Glutamatergic neuron (in vitro differentiated cells): ENCODE measurements around the gene PRPSAP2. TPM values are rescaled to one million over a fixed set of nuclear protein-coding genes. Genes with fewer than 3 reads are reported as not detected.
A peak's percentile ranks its signal among the peaks of the same experiment; 100 is the strongest.
"Not testable (repeated sequence)": the region's sequence is repeated elsewhere in the genome, so short reads cannot be mapped to it uniquely, and the experiment has no call there.

Experiments
- DNase-seq: peaks from one replicate; pipeline ENCODE4 v3.0.0; 2022
- H3K27ac Mint-ChIP-seq: one replicate; pipeline ENCODE4 v1.8.0; 2020; ENCODE audit warnings: mild to moderate bottlenecking, mixed read lengths, inconsistent platforms; ENCODE audit not compliant: unreplicated experiment
- H3K27me3 Mint-ChIP-seq: one replicate; pipeline ENCODE4 v1.8.0; 2020; ENCODE audit warnings: mild to moderate bottlenecking, moderate library complexity, mixed read lengths, inconsistent platforms; ENCODE audit not compliant: unreplicated experiment
- H3K36me3 Mint-ChIP-seq: one replicate; pipeline ENCODE4 v1.8.0; 2020; ENCODE audit warnings: mild to moderate bottlenecking, mixed read lengths, inconsistent platforms; ENCODE audit not compliant: unreplicated experiment
- H3K4me1 Mint-ChIP-seq: one replicate; pipeline ENCODE4 v1.8.0; 2020; ENCODE audit warnings: mild to moderate bottlenecking, low read depth, mixed read lengths, inconsistent platforms; ENCODE audit not compliant: unreplicated experiment
- H3K4me3 Mint-ChIP-seq: one replicate; pipeline ENCODE4 v1.8.0; 2020; ENCODE audit warnings: mild to moderate bottlenecking, mixed read lengths, inconsistent platforms; ENCODE audit not compliant: unreplicated experiment
- H3K9me3 Mint-ChIP-seq: one replicate; pipeline ENCODE4 v1.8.0; 2020; ENCODE audit warnings: mild to moderate bottlenecking, moderate library complexity, mixed read lengths, inconsistent platforms; ENCODE audit not compliant: unreplicated experiment
- CTCF ChIP-seq: fragments of 200-600 bp; sonication (generic); IDR thresholded peaks from one replicate; pipeline ENCODE4 v1.5.0; 2021; ENCODE audit not compliant: partially characterized antibody, unreplicated experiment
- total RNA-seq: library from RNA; stranded (reverse); fragmentation: NEBNext Ultra II Directional; extraction: Animal tissue kit (Norgen Biotek cat#: 25700); gene quantifications from one replicate; pipeline ENCODE4 v1.2.1, GENCODE V29; 2021; ENCODE audit not compliant: unreplicated experiment

PRPSAP2 gene
- total RNA-seq, 1 donor from 2014 or later: 76.0 TPM

GRCh38 chr17:18858567-18859245 is 775 bp downstream of the PRPSAP2 start:
- no peak for TF ChIP-seq CTCF
- Mint-ChIP-seq H3K27ac (peak overlapping the region; percentile 75), H3K9me3 (peaks cover 5% of the 10 kb centered on the region), H3K4me3 (peak overlapping the region; percentile 87), H3K4me1 (peaks cover 13% of the 10 kb centered on the region), H3K36me3 (no peaks in the 10 kb centered on the region), H3K27me3 (peaks cover 2% of the 10 kb centered on the region)
- DNase-seq: no peak

GRCh38 chr17:18859256-18859655 is 1.3 kb downstream of the PRPSAP2 start:
- Mint-ChIP-seq H3K4me1 (peaks cover 13% of the 10 kb centered on the region), H3K27me3 (peaks cover 2% of the 10 kb centered on the region), H3K4me3 (peak overlapping the region; percentile 87), H3K9me3 (peaks cover 5% of the 10 kb centered on the region), H3K27ac (peak overlapping the region; percentile 69), H3K36me3 (no peaks in the 10 kb centered on the region)
- DNase-seq: no peak
- no peak for TF ChIP-seq CTCF

DNA sequence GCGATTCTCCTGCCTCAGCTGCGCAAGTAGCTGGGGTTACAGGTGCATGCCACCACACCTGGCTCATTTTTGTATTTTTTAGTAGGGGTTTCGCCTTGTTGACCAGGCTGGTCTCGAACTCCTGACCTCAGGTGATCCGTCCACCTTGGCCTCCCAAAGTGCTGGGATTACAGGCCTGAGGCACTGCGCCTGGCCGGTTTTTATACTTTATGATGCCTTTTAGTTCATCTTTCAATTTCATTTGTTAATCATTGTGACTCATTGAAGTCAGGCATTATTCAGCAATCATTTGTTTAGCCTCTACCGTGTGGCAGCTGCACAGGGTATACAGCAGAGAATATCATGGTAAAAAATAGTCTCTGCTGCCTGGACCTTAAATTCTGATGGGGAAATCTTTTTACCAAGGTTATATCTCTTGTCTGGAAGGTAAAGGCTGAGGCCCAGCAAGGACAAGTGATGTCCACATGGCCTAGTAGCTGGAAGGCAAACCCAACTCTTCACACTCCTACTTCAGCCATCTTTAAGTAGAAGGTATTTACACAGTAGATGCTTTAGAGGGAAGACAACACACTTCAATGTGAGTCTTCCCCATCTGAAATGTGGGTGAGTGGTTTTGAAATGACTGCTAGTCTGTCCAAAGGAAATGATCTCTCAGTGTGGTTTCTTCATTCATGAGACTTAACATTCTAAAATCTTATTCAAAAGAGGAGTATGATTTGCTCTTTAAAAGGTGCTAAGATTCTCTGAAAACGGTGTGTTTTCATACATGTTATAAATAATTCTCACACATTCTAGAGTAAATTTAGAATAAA is 2.4 kb downstream of the PRPSAP2 start:
- peaks cover 9% of the 10 kb centered on the region for H3K4me1 Mint-ChIP-seq
- peaks cover 6% of the 10 kb centered on the region for H3K9me3 Mint-ChIP-seq
- DNase-seq: no peak
- no peaks in the 10 kb centered on the region for H3K36me3 Mint-ChIP-seq
- H3K4me3 Mint-ChIP-seq: peak overlapping the region; percentile 52
- H3K27ac Mint-ChIP-seq: no peak overlapping the region
- H3K27me3 Mint-ChIP-seq: peaks cover under 1% of the 10 kb centered on the region
- no peak for TF ChIP-seq CTCF

DNA sequence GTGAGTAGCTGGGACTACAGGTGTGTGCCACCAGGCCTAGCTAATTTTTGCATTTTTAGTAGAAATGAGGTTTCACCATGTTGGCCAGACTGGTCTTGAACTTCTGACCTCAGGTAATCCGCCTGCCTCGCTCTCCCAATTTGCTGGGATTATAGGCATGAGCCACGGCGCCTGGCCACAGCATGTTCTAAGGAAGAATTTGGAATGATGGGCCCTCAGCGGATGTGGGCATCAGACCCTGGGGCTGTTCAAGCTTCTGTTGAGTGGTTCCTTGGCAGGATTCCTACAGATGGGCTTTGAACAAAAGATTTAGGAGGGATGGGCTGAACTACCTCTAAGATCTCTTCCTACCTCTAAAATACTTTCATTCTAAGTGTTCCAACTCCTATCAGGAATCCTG is 4.1 kb downstream of the PRPSAP2 start:
- peaks cover 5% of the 10 kb centered on the region for H3K9me3 Mint-ChIP-seq
- H3K4me3 Mint-ChIP-seq: no peak overlapping the region
- peaks cover 9% of the 10 kb centered on the region for H3K4me1 Mint-ChIP-seq
- no peak overlapping the region for H3K27ac Mint-ChIP-seq
- DNase-seq: no peak
- TF ChIP-seq CTCF: no peak
- H3K27me3 Mint-ChIP-seq: no peaks in the 10 kb centered on the region
- no peaks in the 10 kb centered on the region for H3K36me3 Mint-ChIP-seq

DNA sequence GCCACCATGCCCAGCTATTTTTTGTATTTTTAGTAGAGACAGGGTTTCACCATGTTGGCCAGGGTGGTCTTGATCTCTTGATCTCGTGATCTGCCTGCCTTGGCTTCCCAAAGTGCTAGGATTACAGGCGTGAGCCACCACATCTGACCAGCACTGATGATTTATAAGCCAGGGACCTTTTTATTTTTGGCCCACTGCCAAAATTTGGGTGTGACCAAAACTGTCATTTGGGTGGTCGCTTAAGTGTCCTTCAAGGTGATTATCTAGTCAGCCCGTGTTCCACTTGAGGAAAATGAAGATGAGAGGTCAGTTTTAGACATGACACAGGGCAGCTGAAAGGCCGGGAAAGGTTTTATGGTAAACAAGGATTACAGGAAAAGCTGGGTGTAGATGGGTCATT is 7.1 kb downstream of the PRPSAP2 start:
- not testable (repeated sequence) for H3K27me3 Mint-ChIP-seq, H3K4me1 Mint-ChIP-seq, H3K9me3 Mint-ChIP-seq, DNase-seq, H3K36me3 Mint-ChIP-seq, H3K27ac Mint-ChIP-seq, H3K4me3 Mint-ChIP-seq
